ENCODE data around the gene ETV7.
"Not testable (repeated sequence)": the region's sequence is repeated elsewhere in the genome, so short reads cannot be mapped to it uniquely, and the experiment has no call there.

The ETV7 gene

DNA sequence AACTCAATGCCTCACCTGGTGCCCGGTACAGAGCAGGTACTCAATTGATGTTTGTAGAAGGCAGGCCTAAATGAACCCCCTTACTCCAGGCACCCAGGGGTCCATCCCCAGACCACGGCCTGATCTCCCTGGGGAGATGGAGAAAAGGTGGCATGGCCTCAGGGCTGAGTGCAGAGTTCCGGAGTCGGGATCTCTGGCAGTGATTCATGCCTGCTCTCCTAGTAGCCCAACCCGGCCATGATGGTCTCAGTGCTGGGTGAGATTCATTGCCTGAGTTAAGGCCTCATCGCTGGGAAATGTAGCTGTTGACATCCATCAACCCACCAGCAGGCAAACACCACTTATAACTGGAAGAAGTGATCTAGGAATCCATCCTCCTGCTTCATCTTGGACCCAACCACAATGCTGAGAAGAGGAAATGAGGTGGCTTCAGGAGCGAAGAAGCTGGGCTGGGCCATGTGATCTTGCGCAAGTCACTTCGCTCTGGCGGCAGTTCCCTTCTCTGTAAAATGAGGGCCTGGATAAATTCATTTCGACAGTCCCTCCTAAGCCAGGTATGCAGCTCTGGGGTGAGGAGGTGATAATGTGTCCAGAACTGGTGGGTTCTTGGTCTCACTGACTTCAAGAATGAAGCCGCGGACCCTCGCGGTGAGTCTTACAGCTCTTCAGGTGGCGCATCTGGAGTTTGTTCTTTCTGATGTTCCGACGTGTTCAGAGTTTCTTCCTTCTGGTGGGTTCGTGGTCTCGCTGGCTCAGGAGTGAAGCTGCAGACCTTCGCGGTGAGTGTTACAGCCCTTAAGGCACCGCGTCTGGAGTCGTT lies 24.7 kb downstream of the ETV7 start:
- no peak for DNase-seq

DNA sequence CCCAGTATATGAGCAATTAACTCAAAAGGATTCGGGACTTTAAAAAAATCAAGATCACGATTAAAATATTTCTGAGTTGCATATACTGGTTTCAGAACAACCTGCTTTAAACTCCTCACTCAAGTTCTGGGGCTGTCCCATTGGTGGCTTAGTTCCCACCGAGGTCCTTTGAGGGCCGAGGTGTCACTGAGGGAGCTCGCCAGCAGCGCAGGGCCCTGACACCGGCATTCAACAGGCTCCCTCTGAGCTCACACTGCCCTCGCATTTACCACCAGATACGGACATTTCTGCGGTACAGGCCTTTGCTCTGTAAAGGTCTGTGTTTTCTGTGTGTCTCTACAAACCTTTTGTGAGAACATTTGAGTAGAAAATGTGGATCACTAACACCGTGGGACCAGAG lies 26.4 kb downstream of the ETV7 start:
- no peak for DNase-seq

DNA sequence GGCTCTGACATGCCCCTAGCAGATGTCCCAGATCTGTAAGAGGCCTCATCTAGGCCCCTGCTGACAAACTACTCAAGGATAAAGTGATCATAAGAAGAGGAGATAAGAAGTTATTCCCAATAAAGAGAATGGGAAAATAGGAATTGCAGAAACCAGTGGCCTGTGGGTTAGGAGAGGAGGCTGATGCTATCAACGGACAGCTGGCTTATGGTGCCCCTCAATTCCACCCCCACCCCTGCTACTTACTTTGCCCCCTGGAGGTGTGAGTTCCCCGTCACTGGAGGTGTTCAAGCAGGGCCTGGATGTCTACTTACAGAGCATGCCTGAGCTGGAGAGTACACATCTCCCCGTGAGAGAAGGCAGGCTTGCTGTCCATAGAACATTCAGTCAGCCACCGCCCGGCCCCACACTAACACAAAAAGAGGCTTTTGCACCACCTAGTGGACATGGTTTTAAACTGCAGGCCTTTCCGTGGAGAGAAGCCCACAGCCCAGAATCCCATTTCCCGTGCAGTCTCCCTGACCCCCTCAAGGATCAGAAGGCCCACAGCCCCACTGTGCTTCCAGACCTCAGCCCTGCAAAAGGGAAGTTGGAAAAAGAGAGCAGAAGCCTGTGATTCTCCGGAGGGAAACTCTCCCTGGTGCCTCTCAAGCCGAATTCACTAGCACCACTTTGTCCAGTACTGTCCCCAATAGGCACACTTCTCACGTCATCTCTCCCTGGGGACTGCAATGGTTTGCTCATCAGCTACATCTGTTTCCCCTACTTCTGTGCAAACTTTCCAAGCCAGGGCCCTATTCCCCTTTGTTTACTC lies 27.0 kb downstream of the ETV7 start:
- peak; percentile 29 for DNase-seq

- DNase-seq, result no peak
Observed at GRCh38 chr6:36358226-36358915, 29.1 kb downstream of the ETV7 start.

DNA sequence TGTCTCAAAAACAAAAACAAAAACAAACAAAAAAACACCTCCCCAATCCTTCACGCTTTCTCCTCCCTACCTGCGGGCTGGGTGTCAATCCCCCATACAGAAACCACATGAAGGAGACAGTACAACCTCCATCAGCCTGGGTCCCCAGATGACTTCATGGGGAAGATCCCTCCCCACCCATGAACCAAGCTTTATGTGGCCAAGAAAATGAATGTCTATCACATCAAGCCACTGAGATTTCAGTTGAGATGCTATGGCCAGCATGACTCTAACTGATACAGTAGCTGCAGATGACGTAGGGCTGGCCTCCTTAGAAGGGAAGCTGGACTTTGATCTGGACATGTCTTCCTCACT lies 29.6 kb downstream of the ETV7 start:
- DNase-seq, result no peak

DNA sequence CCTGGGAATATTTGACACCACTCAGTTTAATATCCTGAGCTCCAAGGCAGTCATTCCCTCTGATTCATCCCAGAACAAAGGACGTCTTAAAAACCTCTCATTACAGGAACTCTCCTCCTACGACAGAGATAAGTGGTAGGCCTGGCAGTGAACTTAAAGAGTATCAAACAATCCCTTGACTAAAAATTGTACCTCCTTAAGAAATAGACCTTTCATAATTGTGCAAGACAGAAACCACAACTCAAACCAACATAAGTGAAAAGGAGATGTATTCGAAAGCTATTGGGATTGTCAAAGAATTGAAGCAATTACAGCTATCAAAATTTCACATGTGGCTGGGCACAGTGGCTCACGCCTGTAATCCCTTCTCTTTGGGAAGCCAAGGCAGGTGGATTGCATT lies 31.6 kb downstream of the ETV7 start:
- DNase-seq, result no peak

- no peak for DNase-seq
Observed at GRCh38 chr6:36353411-36353915, 34.0 kb downstream of the ETV7 start.

DNA sequence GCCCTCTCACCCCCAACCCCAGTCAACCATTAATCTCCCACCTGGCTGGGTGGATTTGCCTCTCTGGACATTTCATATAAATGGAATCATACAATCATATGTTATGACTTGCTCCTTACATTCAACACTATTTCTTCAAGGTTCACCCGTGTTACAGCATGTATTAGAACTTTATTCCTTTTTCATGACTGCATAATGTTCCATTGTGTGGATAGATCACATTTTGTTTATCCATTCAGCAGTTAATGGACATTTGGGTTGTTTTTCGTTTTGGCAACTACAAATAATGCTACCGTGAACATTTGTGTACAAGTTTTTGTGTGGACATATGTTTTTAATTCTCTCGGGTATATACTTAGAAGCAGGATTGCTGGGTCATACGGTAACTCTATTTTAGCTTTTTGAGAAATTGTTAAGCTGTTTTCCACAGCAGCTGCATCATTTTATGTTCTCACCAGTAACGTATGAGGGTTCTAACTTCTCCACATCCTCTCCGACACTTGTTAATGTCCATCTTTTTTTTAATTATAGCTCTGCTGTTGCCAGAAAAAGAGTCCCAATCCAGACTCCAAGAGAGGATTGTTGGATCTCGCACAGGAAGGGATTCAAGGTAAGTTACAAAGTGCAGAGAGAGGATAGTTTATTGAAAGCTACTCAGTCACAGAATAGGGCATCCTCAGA lies 34.9 kb downstream of the ETV7 start:
- no peak for DNase-seq

DNA sequence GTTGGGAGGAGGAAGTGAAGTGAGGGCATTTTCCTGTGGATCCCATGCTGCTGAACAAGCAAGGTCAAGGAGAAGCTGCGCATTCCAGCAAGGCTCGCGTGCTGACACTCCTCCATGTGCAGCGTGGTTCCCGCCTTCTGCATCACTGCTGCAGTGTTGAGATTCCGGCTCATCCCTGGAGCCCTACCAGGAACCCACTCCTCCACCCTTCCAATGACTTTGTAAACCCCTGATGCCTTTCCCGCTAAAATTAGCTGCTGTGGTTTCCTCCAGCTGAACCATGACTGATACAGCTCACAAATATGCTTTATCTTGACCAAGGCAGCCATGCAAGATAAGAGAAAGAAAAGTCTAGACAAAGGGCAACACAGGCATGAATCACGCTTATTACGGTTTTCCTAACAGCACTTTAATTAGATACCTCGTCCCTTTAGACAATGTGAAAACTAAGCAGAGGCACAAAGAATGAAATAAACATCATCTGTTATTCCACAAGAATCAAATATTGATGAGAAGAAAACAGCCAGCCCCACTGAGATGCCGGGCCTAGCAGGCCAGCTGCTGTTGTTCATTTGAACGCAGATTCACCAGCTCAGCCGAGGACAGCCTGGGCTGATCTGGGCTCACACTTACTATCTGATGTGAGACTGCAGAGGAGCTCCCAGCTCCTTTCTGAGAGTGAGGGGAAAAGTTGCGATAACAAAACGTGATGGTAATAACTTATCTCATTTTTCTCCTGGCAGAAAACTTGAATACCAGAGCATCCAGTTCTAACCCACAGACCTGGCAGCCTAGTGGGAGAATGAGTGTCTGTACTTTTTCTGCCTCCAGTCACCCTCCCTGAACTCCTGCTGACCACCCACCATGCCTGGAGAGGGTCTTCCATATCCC lies 36.5 kb downstream of the ETV7 start:
- no peak for DNase-seq

GRCh38 chr6:36350082-36350481 lies 37.4 kb downstream of the ETV7 start:
- DNase-seq, result no peak

- DNase-seq, result peak; percentile 76
Observed at GRCh38 chr6:36349240-36349639, 38.2 kb downstream of the ETV7 start.

GRCh38 chr6:36347621-36348020 lies 39.8 kb downstream of the ETV7 start:
- DNase-seq, result no peak

DNA sequence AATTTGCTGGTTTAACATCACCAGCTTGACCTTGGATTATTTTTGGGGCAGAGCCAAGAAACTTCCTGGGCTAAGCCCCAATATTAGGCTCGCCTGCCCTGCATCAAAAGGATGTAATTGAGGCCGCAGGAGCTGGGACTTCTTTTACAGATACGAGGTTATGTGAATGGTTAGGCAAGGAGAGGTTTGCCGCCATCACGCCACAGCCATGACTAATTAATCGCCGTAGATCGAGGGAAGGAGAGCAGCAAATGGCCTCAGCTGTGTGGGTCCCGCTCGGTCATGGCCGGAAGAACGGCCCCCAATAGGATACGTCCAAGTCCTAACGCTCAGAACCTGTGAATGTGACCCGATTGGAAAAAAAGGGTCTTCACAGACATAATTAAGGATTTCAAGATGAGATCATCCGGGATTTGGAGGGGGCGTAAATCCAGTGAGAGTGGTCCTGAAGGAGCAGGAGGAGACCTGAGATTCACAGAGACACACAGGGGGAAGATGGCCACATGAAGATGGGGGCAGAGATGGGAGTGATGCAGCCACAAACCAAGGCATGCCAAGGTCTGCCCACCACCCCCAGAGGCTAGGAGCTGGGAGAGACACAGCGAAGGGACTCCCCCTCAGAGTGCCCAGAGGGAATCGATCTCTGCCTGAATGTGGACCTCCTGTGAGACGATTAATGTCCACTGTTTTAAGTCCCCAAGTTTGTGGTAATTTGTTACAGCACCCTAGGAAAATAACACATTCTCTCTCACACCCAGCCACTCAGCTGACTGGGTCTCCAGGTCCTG lies 40.8 kb downstream of the ETV7 start:
- DNase-seq, result no peak

DNA sequence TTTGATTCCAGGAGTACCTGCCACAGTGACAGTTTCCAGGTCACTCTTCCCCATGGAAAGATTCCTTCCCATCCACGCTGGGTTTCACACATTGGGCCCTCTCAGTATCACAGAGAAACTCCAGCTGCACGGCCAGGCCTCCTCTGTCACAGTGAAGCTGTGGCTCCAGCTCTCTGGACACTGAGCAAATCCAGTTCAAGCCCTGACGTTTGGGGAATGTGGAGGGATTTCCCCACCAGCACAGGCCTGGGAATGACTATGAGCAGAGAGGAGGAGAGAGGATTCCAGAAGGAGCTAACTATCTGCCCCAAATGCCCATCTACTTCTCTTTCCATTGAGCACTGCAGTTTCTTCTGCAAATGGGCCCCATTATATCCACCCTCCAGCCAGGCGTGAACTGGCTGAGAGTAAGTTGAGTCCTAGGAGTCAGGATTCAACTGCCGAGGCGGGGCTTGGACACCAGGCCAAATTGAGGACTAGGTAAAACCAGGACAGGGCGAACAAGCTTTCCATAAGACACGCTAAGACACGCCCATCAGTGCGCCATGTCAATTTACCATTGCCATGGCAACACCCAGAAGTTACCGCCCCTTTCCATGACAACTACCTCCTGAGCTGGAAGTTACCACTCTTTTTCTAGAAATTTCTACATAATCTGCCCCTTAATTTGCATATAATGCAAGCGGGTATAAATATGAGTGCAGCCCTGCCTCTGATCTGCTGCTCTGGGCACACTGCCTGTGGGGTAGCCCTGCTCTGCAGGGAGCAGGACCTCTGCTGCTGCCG lies 41.6 kb downstream of the ETV7 start:
- DNase-seq, result no peak

- DNase-seq, result no peak
Observed at GRCh38 chr6:36343109-36343680, 44.3 kb downstream of the ETV7 start.

DNA sequence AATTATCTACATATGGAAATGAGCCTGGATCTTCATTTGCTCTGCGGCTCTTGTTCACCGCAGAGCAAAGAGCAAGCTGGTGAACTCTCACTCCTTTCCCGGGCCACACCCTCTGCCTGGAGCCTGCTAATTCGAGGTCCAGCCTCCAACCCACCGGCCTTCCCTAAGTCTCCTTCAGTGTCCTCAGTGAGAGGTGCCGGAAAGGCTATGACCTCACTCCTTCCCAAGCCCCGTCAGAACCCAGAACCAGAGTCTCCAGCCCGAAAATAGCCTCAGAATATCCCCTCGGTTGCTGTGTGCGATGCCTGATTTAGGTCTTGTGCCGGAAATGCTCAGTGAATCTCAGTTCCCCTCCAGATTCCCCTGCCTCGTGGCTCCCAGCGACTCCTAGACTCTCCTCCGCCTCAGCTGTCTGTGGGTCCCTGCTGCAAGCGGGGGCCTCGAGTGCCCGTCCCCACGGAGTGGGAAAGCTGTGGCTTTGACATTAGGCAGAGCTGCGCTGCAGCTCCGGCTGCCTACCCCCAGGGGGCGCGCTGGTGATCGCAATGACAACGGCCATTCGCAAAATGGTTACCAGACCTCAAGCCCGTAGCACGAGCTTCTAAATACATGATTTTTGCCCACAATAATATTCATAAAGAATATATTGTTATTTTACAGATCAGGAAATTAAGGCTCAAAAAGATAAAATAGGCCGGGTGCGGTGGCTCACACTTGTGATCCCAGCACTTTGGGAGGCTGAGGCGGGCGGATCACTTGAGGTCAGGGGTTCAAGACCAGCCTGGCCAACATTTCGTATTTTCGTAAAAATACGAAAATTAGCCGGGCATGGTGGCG lies 46.6 kb downstream of the ETV7 start:
- no peak for DNase-seq

DNA sequence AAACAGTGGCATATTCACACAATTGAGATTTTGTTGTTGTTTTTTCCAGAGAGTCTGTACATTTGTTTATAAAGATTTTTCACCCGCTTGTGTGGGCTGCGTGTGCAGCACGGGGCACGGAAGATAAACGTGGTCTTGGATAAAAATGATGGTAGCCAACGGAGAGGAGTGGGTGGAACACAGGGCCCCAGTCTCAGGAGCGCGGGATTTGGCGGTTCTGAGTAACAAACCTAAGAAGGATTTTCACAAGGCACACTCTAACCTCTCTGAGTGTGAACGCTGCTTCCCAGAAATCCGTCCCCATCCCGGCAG lies 47.2 kb downstream of the ETV7 start:
- DNase-seq, result no peak

DNA sequence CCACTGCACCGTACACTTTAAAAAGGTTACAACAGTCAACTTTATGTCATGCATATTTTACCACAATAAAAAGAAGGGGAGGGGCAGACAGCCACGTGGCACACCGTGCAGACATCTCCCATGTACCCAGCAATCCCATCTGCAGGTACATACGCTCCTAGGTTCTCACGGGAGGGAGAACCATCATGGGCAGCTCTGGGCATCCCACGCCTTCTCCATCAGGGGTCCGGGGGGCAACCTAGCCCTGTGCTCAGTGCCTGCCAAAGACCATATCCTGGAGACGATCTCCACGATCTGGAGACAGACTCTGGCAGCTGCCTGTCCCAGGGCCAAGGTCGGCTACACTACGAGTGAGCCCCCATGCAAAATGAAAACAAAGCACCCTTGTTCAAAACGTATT lies 48.3 kb downstream of the ETV7 start:
- DNase-seq, result no peak

- not testable (repeated sequence) for DNase-seq
Observed at GRCh38 chr6:36338223-36338622, 49.2 kb downstream of the ETV7 start.
